ENCODE data around the gene NPHP4.

Gene NPHP4

GRCh38 chr1:5949085-5949760 lies 43.0 kb downstream of the NPHP4 start:
- no peak for DNase-seq (ENCODE audit: low read depth)

GRCh38 chr1:5948681-5949005 lies 43.6 kb downstream of the NPHP4 start:
- DNase-seq (ENCODE audit: low read depth): no peak

GRCh38 chr1:5947978-5948680 lies 44.1 kb downstream of the NPHP4 start:
- no peak for DNase-seq (ENCODE audit: low read depth)

- no peak for DNase-seq (ENCODE audit: low read depth)
These were observed 45.0 kb downstream of the NPHP4 start for GRCh38 chr1:5947071-5947821.

- no peak for DNase-seq (ENCODE audit: low read depth)
These were observed 46.8 kb downstream of the NPHP4 start for GRCh38 chr1:5945445-5945844.

GRCh38 chr1:5944843-5945167 lies 47.4 kb downstream of the NPHP4 start:
- DNase-seq (ENCODE audit: low read depth): no peak

GRCh38 chr1:5944154-5944842 lies 47.9 kb downstream of the NPHP4 start:
- DNase-seq (ENCODE audit: low read depth): no peak

GRCh38 chr1:5943343-5944124 lies 48.7 kb downstream of the NPHP4 start:
- no peak for DNase-seq (ENCODE audit: low read depth)

- no peak for DNase-seq (ENCODE audit: low read depth)
These were observed 50.6 kb downstream of the NPHP4 start for GRCh38 chr1:5941671-5942070.

GRCh38 chr1:5940723-5941407 lies 51.4 kb downstream of the NPHP4 start:
- no peak for DNase-seq (ENCODE audit: low read depth)

- no peak for DNase-seq (ENCODE audit: low read depth)
These were observed 52.7 kb downstream of the NPHP4 start for GRCh38 chr1:5939271-5940170.

- DNase-seq (ENCODE audit: low read depth): no peak
These were observed 54.1 kb downstream of the NPHP4 start for GRCh38 chr1:5938101-5938646.

GRCh38 chr1:5937373-5937857 lies 54.8 kb downstream of the NPHP4 start:
- DNase-seq (ENCODE audit: low read depth): no peak

- DNase-seq (ENCODE audit: low read depth): no peak
These were observed 55.4 kb downstream of the NPHP4 start for GRCh38 chr1:5936621-5937372.

- no peak for DNase-seq (ENCODE audit: low read depth)
These were observed 56.1 kb downstream of the NPHP4 start for GRCh38 chr1:5936126-5936525.

- DNase-seq (ENCODE audit: low read depth): no peak
These were observed 57.2 kb downstream of the NPHP4 start for GRCh38 chr1:5935026-5935425.

GRCh38 chr1:5934058-5934884 lies 58.0 kb downstream of the NPHP4 start:
- no peak for DNase-seq (ENCODE audit: low read depth)

GRCh38 chr1:5933676-5934057 lies 58.6 kb downstream of the NPHP4 start:
- no peak for DNase-seq (ENCODE audit: low read depth)
